NT2/D1 (cell line): ENCODE measurements around the gene LRRC56.
A peak's percentile ranks its signal among the peaks of the same experiment; 100 is the strongest.

Experiments used
- DNase-seq: peaks from one replicate; pipeline ENCODE4 v3.0.0-alpha.2; 2011; ENCODE audit warnings: low read depth, low spot score
- H3K27me3 ChIP-seq: 2 replicates; pipeline ENCODE4 v1.6.0; 2011; ENCODE audit warnings: mild to moderate bottlenecking; ENCODE audit not compliant: insufficient read length, insufficient read depth
- H3K36me3 ChIP-seq: 2 replicates; pipeline ENCODE4 v1.6.1; 2011; ENCODE audit warnings: mild to moderate bottlenecking, low read length, mixed read lengths; ENCODE audit not compliant: insufficient read depth, insufficient read length
- H3K4me1 ChIP-seq: 2 replicates; pipeline ENCODE4 v1.5.1; 2011; ENCODE audit not compliant: insufficient read depth, insufficient read length
- H3K4me3 ChIP-seq: 2 replicates; pipeline ENCODE4 v1.5.1; 2011; ENCODE audit warnings: low read depth; ENCODE audit not compliant: insufficient read length
- H3K9ac ChIP-seq: 2 replicates; pipeline ENCODE4 v1.6.0; 2011; ENCODE audit warnings: low read depth; ENCODE audit not compliant: insufficient read length
- H3K9me3 ChIP-seq: 2 replicates; pipeline ENCODE4 v1.5.1; 2011; ENCODE audit warnings: mild to moderate bottlenecking, low read length; ENCODE audit not compliant: insufficient read depth
- SUZ12 ChIP-seq: IDR thresholded peaks from 2 replicates; pipeline ENCODE4 v1.6.1; 2011; ENCODE audit not compliant: insufficient read length, insufficient read depth; ENCODE audit errors: extremely low read depth
- YY1 ChIP-seq: IDR thresholded peaks from 2 replicates; pipeline ENCODE4 v1.6.1; 2011; ENCODE audit not compliant: insufficient read length, insufficient read depth
- ZNF274 ChIP-seq: IDR thresholded peaks from 2 replicates; pipeline ENCODE4 v1.6.1; 2011; ENCODE audit warnings: mild to moderate bottlenecking, low read depth, low read length

LRRC56 gene

GRCh38 chr11:497565-498296 is 39.6 kb upstream of the LRRC56 start:
- peaks cover 8% of the 10 kb centered on the region for H3K4me1 ChIP-seq
- no peak overlapping the region for H3K4me3 ChIP-seq
- peaks cover 95% of the 10 kb centered on the region for H3K36me3 ChIP-seq
- DNase-seq: no peak
- H3K27me3 ChIP-seq: no peaks in the 10 kb centered on the region
- no peak overlapping the region for H3K9ac ChIP-seq
- TF ChIP-seq YY1 (no peak), SUZ12 (no peak), ZNF274 (no peak)
- H3K9me3 ChIP-seq: no peaks in the 10 kb centered on the region

GRCh38 chr11:498297-499181 is 38.8 kb upstream of the LRRC56 start:
- TF ChIP-seq YY1 (no peak), ZNF274 (no peak), SUZ12 (no peak)
- no peak overlapping the region for H3K4me3 ChIP-seq
- no peak overlapping the region for H3K9ac ChIP-seq
- DNase-seq: no peak
- H3K27me3 ChIP-seq: no peaks in the 10 kb centered on the region
- peaks cover 8% of the 10 kb centered on the region for H3K4me1 ChIP-seq
- no peaks in the 10 kb centered on the region for H3K9me3 ChIP-seq
- peaks cover 94% of the 10 kb centered on the region for H3K36me3 ChIP-seq

GRCh38 chr11:499201-500076 is 37.9 kb upstream of the LRRC56 start:
- Histone ChIP-seq H3K4me1 (peaks cover 12% of the 10 kb centered on the region), H3K9ac (peak overlapping the region; percentile 8), H3K36me3 (peaks cover 93% of the 10 kb centered on the region), H3K4me3 (no peak overlapping the region), H3K27me3 (no peaks in the 10 kb centered on the region), H3K9me3 (no peaks in the 10 kb centered on the region)
- DNase-seq: no peak
- TF ChIP-seq YY1 (no peak), ZNF274 (no peak), SUZ12 (no peak)

- Histone ChIP-seq H3K36me3 (peaks cover 89% of the 10 kb centered on the region), H3K9ac (peak overlapping the region; percentile 26), H3K4me1 (peaks cover 12% of the 10 kb centered on the region), H3K4me3 (no peak overlapping the region), H3K9me3 (no peaks in the 10 kb centered on the region), H3K27me3 (no peaks in the 10 kb centered on the region)
- TF ChIP-seq YY1 (no peak), ZNF274 (no peak), SUZ12 (no peak)
- no peak for DNase-seq
Measured at GRCh38 chr11:501001-501682, 36.2 kb upstream of the LRRC56 start.

GRCh38 chr11:501683-502287 is 35.5 kb upstream of the LRRC56 start:
- no peak overlapping the region for H3K4me3 ChIP-seq
- peaks cover 12% of the 10 kb centered on the region for H3K4me1 ChIP-seq
- no peak for TF ChIP-seq YY1
- TF ChIP-seq ZNF274: no peak
- TF ChIP-seq SUZ12: no peak
- H3K9me3 ChIP-seq: no peaks in the 10 kb centered on the region
- peaks cover 85% of the 10 kb centered on the region for H3K36me3 ChIP-seq
- no peak for DNase-seq
- H3K27me3 ChIP-seq: no peaks in the 10 kb centered on the region
- H3K9ac ChIP-seq: no peak overlapping the region

- H3K36me3 ChIP-seq: peaks cover 77% of the 10 kb centered on the region
- H3K4me3 ChIP-seq: no peak overlapping the region
- peak overlapping the region; percentile 17 for H3K9ac ChIP-seq
- DNase-seq: no peak
- no peaks in the 10 kb centered on the region for H3K27me3 ChIP-seq
- TF ChIP-seq SUZ12: no peak
- no peak for TF ChIP-seq YY1
- no peak for TF ChIP-seq ZNF274
- no peaks in the 10 kb centered on the region for H3K9me3 ChIP-seq
- peaks cover 12% of the 10 kb centered on the region for H3K4me1 ChIP-seq
Measured at GRCh38 chr11:502288-503178, 34.8 kb upstream of the LRRC56 start.
